ENCODE data around the gene GPANK1.

Gene GPANK1

GRCh38 chr6:31636698-31637596 is 27.9 kb downstream of the GPANK1 start:
- DNase-seq: no peak

- DNase-seq: no peak
These were observed 29.7 kb downstream of the GPANK1 start for GRCh38 chr6:31634969-31635575.

- no peak for DNase-seq
These were observed 30.7 kb downstream of the GPANK1 start for GRCh38 chr6:31634131-31634530.

- DNase-seq: no peak
These were observed 31.4 kb downstream of the GPANK1 start for GRCh38 chr6:31633447-31633846.

GRCh38 chr6:31632279-31632946 is 32.4 kb downstream of the GPANK1 start:
- no peak for DNase-seq

- DNase-seq: no peak
These were observed 33.0 kb downstream of the GPANK1 start for GRCh38 chr6:31631681-31632278.

- DNase-seq: no peak
These were observed 33.6 kb downstream of the GPANK1 start for GRCh38 chr6:31631209-31631608.

GRCh38 chr6:31630177-31630934 is 34.4 kb downstream of the GPANK1 start:
- no peak for DNase-seq

GRCh38 chr6:31629014-31629413 is 35.8 kb downstream of the GPANK1 start:
- DNase-seq: no peak

GRCh38 chr6:31627690-31628287 is 37.0 kb downstream of the GPANK1 start:
- DNase-seq: no peak

- no peak for DNase-seq
These were observed 37.8 kb downstream of the GPANK1 start for GRCh38 chr6:31626952-31627351.

GRCh38 chr6:31624070-31624469 is 40.7 kb downstream of the GPANK1 start:
- no peak for DNase-seq

- DNase-seq: no peak
These were observed 42.1 kb downstream of the GPANK1 start for GRCh38 chr6:31622684-31623091.

GRCh38 chr6:31621991-31622390 is 42.8 kb downstream of the GPANK1 start:
- no peak for DNase-seq

- DNase-seq: peak; percentile 29
These were observed 43.4 kb downstream of the GPANK1 start for GRCh38 chr6:31621320-31621939.

- peak; percentile 72 for DNase-seq
These were observed 44.0 kb downstream of the GPANK1 start, which contains the start of gene PRRC2A for GRCh38 chr6:31620586-31621319. Gene PRRC2A (plus strand): TSS chr6:31620715. CDS start chr6:31622790, 2,075 bp downstream.

GRCh38 chr6:31619805-31620585 is 44.8 kb downstream of the GPANK1 start:
- DNase-seq: peak; percentile 99

GRCh38 chr6:31617010-31617409 is 47.8 kb downstream of the GPANK1 start:
- no peak for DNase-seq

- DNase-seq: no peak
These were observed 49.0 kb downstream of the GPANK1 start for GRCh38 chr6:31615748-31616147.

All from NCI-H1105 treated with DMSO at 0.1 percent for 48 hours (cell line).